GM12878 (cell line): ENCODE results near the gene BICC1. TPM values are rescaled to one million over a fixed set of nuclear protein-coding genes. Genes with fewer than 3 reads are reported as not detected.

Source experiments
- ATAC-seq: fragments of 200-7000 bp; cut with Tn5 transposase; 3 replicates; pipeline ENCODE4 v1.9.1; 2020; ENCODE audit warnings: mild to moderate bottlenecking, moderate library complexity
- BruUV-seq: library from RNA; stranded (reverse); fragments of 400-500 nt; replicated peaks from 2 replicates; lab custom pipeline; 2021; lab: Mats Ljungman, UMichigan
- CTCF ChIA-PET: fragments of 300-600 bp; sonication (Branson Sonifier 250); formaldehyde crosslinking; extraction: SDS; loops from one replicate; lab custom pipeline; 2021; ENCODE audit warnings: inconsistent platforms; lab: Yijun Ruan, JAX
- POLR2A ChIA-PET: fragments of 350-600 bp; formaldehyde crosslinking; extraction: SDS; loops from one replicate; lab custom pipeline; 2021; ENCODE audit warnings: inconsistent platforms; lab: Charles Lee
- RAD21 ChIA-PET: fragments of 300-600 bp; sonication (Branson Sonifier 250); formaldehyde crosslinking; loops from one replicate; lab custom pipeline; 2023; ENCODE audit warnings: antibody characterized with exemption; ENCODE audit not compliant: unreplicated experiment; lab: Charles Lee
- SMC1A ChIA-PET: fragments of 300-600 bp; sonication (Branson Sonifier 250); formaldehyde crosslinking; loops from one replicate; lab custom pipeline; 2023; ENCODE audit not compliant: unreplicated experiment, uncharacterized antibody; lab: Charles Lee
- DNase-seq: peaks from one replicate; pipeline ENCODE4 v3.0.0-alpha.2; 2011; ENCODE audit warnings: low read depth, low spot score
- FAIRE-seq: peaks from 3 replicates; lab custom pipeline; 2011; peaks lifted over from hg19 to GRCh38; lab: Jason Lieb, UNC
- H2AFZ ChIP-seq: 2 replicates; pipeline ENCODE4 v1.6.0; 2011; ENCODE audit warnings: low read depth, low read length, control low read depth; ENCODE audit not compliant: control insufficient read depth
- H3K27ac ChIP-seq: 2 replicates; pipeline ENCODE4 v1.5.1; 2011; ENCODE audit warnings: control low read depth; ENCODE audit not compliant: control insufficient read depth, insufficient read depth
- H3K27me3 ChIP-seq, 2 experiments: replicated peaks in 1 of 2; 2 replicates each; pipeline versions ENCODE4 v1.6.0 to v1.6.1; 2011; ENCODE audit warnings: low read length in 1 of 2; ENCODE audit not compliant: control insufficient read depth in 2 of 2, insufficient read depth in 2 of 2
- H3K36me3 ChIP-seq, 2 experiments: 2 replicates each; pipeline ENCODE4 v1.5.1; 2011; ENCODE audit warnings: low read length in 1 of 2; ENCODE audit not compliant: control insufficient read depth in 2 of 2, insufficient read depth in 2 of 2
- H3K4me1 ChIP-seq: 2 replicates; pipeline ENCODE4 v1.6.1; 2011; ENCODE audit warnings: mild to moderate bottlenecking, low read length, moderate library complexity, mixed read lengths; ENCODE audit not compliant: control insufficient read depth, insufficient read depth
- H3K4me2 ChIP-seq: 2 replicates; pipeline ENCODE4 v1.6.0; 2011; ENCODE audit warnings: control low read depth; ENCODE audit not compliant: control insufficient read depth, insufficient read depth
- H3K4me3 ChIP-seq: fragments of 200-600 bp; sonication (generic); 2 replicates; pipeline ENCODE4 v1.5.1; 2016
- H3K79me2 ChIP-seq: 2 replicates; pipeline ENCODE4 v1.6.0; 2011; ENCODE audit warnings: low read length; ENCODE audit not compliant: control insufficient read depth, insufficient read depth
- H3K9ac ChIP-seq: 2 replicates; pipeline ENCODE4 v1.8.0; 2011; ENCODE audit warnings: low read length, control low read depth, mixed read lengths; ENCODE audit not compliant: control insufficient read depth, insufficient read depth
- H3K9me3 ChIP-seq: replicated peaks from 3 replicates; pipeline ENCODE4 v1.5.1; 2011; ENCODE audit warnings: mild to moderate bottlenecking, low read length; ENCODE audit not compliant: control insufficient read depth, insufficient read depth
- H4K20me1 ChIP-seq: 2 replicates; pipeline ENCODE4 v1.6.0; 2011; ENCODE audit not compliant: control insufficient read depth, insufficient read depth
- ASH2L ChIP-seq: fragments of 300-600, 200-600 bp; sonication (generic); IDR thresholded peaks from 2 replicates; pipeline ENCODE4 v1.6.1; 2017; ENCODE audit warnings: low read depth, mild to moderate bottlenecking, borderline replicate concordance
- MXI1 ChIP-seq: fragments of 150-350 bp; IDR thresholded peaks from 2 replicates; pipeline ENCODE4 v1.6.1; 2011; ENCODE audit warnings: low read depth, mild to moderate bottlenecking, inconsistent platforms, low read length, improper control_type of control experiment
- WGBS: methylation state at CpG from one replicate; pipeline ENCODE4 v1.1.6; 2016; ENCODE audit warnings: low lambda C conversion rate; ENCODE audit not compliant: insufficient replicate concordance, insufficient coverage; ENCODE audit errors: missing lambda C conversion rate; 5-methylcytosine and 5-hydroxymethylcytosine counted together
- in situ Hi-C: fragments of 300-500 bp; cut with MboI; formaldehyde crosslinking; loops from 9 replicates; pipeline ENCODE4 v1.14.3; 2018; ENCODE audit warnings: mixed read lengths
- intact Hi-C: fragments of 100-400 bp; cut with micrococcal nuclease; formaldehyde crosslinking; loops from one replicate; pipeline ENCODE4 v1.14.2; 2022; ENCODE audit not compliant: unreplicated experiment
- polyA plus RNA-seq, 11 experiments: library from polyadenylated mRNA; depleted of rRNA in 4 of 11; unstranded in 6 of 11; stranded (reverse) in 5 of 11; fragments of >200 nt; fragmentation: Nextera tagmentation in 4 of 11; fragmentation: Illumina TruSeq in 1 of 11; extraction: Ambion mirVana in 4 of 11; extraction: Trizol in 1 of 11; gene quantifications; 1 replicate in 1 of 11; 2 replicates in 10 of 11; pipeline versions ENCODE4 v1.2.1 to v1.2.3, GENCODE V29; 2011 to 2016; ENCODE audit warnings: inconsistent platforms in 2 of 11, missing spikeins in 2 of 11, low read depth in 1 of 11
- total RNA-seq, 4 experiments: library from RNA; depleted of rRNA in 3 of 4; stranded (reverse); fragments of >200 nt in 3 of 4; fragmentation: Illumina TruSeq in 1 of 4; extraction: Trizol in 1 of 4; gene quantifications; 2 replicates each; pipeline versions ENCODE4 v1.2.1 to v1.2.3, GENCODE V29; 2013 to 2021
- TF ChIP-seq, protein P1 (sequence below): fragments of 450-650 bp; formaldehyde crosslinking; IDR thresholded peaks from 2 replicates; pipeline ENCODE4 v1.4.0; 2022; ENCODE audit warnings: mild to moderate bottlenecking, moderate library complexity
- TF ChIP-seq, protein P2 (sequence below): fragments of 450-650 bp; conservative IDR thresholded peaks from 2 replicates; pipeline ENCODE4 v1.6.1; 2017; ENCODE audit warnings: mild to moderate bottlenecking, moderate library complexity

BICC1 gene
- total and polyA plus RNA-seq, 10 of the 15 experiments (the other 5 are each of a cell fraction or from before 2014, with no cell fraction given) = 0.01 to 0.10 (median 0.04) TPM; not detected in 5

DNA sequence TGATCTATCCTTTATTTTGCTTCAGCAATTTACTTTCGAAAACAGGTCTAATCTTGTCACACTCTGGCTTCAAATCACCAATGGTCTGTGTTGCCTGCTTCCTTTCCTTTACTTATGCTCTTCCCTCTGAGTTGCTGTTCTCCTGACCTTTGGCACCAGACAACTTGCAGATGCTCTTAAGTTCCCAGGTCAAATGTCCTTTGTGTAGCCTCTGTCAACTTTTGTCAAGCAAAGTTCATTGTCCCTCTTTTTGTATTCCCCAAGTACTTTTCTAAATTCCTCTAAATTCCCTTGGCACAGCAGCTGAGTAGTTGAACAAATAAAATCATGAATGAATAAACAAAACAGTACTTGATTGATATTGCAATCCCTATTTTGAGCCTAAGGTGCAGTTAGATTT is 289.4 kb downstream of the BICC1 start:
- RAD21 ChIA-PET = no interaction called here
- H3K4me3 ChIP-seq = no peak overlapping the region
- no peaks in the 10 kb centered on the region for H3K79me2 ChIP-seq
- no peaks in the 10 kb centered on the region for H3K9me3 ChIP-seq
- no peaks in the 10 kb centered on the region for H4K20me1 ChIP-seq
- no peak overlapping the region for H2AFZ ChIP-seq
- CTCF ChIA-PET = no interaction called here
- ATAC-seq = no peak
- DNase-seq = no peak
- POLR2A ChIA-PET = no interaction called here
- no peak overlapping the region for H3K9ac ChIP-seq
- SMC1A ChIA-PET = no interaction called here
- 28% methylated on average over 1 of the region's 1 CpG for WGBS
- H3K27me3 ChIP-seq = no peaks in the 10 kb centered on the region; a peak in 1 of 4 replicates
- H3K27ac ChIP-seq = no peak overlapping the region
- TF ChIP-seq, protein P1, sequence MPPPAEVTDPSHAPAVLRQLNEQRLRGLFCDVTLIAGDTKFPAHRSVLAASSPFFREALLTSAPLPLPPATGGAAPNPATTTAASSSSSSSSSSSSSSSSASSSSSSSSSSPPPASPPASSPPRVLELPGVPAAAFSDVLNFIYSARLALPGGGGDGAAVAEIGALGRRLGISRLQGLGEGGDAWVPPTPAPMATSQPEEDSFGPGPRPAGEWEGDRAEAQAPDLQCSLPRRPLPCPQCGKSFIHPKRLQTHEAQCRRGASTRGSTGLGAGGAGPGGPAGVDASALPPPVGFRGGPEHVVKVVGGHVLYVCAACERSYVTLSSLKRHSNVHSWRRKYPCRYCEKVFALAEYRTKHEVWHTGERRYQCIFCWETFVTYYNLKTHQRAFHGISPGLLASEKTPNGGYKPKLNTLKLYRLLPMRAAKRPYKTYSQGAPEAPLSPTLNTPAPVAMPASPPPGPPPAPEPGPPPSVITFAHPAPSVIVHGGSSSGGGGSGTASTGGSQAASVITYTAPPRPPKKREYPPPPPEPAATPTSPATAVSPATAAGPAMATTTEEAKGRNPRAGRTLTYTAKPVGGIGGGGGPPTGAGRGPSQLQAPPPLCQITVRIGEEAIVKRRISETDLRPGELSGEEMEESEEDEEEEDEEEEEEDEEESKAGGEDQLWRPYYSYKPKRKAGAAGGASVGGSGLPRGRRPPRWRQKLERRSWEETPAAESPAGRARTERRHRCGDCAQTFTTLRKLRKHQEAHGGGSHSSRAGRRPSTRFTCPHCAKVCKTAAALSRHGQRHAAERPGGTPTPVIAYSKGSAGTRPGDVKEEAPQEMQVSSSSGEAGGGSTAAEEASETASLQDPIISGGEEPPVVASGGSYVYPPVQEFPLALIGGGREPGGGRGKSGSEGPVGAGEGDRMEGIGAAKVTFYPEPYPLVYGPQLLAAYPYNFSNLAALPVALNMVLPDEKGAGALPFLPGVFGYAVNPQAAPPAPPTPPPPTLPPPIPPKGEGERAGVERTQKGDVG (CRISPR knock-in tag) = no peak
- TF ChIP-seq ASH2L (no peak), MXI1 (no peak)
- TF ChIP-seq, protein P2, sequence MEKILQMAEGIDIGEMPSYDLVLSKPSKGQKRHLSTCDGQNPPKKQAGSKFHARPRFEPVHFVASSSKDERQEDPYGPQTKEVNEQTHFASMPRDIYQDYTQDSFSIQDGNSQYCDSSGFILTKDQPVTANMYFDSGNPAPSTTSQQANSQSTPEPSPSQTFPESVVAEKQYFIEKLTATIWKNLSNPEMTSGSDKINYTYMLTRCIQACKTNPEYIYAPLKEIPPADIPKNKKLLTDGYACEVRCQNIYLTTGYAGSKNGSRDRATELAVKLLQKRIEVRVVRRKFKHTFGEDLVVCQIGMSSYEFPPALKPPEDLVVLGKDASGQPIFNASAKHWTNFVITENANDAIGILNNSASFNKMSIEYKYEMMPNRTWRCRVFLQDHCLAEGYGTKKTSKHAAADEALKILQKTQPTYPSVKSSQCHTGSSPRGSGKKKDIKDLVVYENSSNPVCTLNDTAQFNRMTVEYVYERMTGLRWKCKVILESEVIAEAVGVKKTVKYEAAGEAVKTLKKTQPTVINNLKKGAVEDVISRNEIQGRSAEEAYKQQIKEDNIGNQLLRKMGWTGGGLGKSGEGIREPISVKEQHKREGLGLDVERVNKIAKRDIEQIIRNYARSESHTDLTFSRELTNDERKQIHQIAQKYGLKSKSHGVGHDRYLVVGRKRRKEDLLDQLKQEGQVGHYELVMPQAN = no peak
- intact Hi-C loops (no loop called here), in situ Hi-C loops (no loop called here)
- H3K4me1 ChIP-seq = no peaks in the 10 kb centered on the region
- no peak overlapping the region for H3K4me2 ChIP-seq
- H3K36me3 ChIP-seq = no peaks in the 10 kb centered on the region
- no peak for FAIRE-seq
- no TSS peak for BruUV-seq
